Activated T-cell treated with anti-CD3 and anti-CD28 coated beads for 4 hours (primary cell): ENCODE data around the gene GTPBP10.
"Not testable (repeated sequence)": the region's sequence is repeated elsewhere in the genome, so short reads cannot be mapped to it uniquely, and the experiment has no call there.

Experiments
- DNase-seq: peaks from one replicate; pipeline ENCODE4 v3.0.0-alpha.2; 2020

GTPBP10 gene, protein sequence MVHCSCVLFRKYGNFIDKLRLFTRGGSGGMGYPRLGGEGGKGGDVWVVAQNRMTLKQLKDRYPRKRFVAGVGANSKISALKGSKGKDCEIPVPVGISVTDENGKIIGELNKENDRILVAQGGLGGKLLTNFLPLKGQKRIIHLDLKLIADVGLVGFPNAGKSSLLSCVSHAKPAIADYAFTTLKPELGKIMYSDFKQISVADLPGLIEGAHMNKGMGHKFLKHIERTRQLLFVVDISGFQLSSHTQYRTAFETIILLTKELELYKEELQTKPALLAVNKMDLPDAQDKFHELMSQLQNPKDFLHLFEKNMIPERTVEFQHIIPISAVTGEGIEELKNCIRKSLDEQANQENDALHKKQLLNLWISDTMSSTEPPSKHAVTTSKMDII

DNA sequence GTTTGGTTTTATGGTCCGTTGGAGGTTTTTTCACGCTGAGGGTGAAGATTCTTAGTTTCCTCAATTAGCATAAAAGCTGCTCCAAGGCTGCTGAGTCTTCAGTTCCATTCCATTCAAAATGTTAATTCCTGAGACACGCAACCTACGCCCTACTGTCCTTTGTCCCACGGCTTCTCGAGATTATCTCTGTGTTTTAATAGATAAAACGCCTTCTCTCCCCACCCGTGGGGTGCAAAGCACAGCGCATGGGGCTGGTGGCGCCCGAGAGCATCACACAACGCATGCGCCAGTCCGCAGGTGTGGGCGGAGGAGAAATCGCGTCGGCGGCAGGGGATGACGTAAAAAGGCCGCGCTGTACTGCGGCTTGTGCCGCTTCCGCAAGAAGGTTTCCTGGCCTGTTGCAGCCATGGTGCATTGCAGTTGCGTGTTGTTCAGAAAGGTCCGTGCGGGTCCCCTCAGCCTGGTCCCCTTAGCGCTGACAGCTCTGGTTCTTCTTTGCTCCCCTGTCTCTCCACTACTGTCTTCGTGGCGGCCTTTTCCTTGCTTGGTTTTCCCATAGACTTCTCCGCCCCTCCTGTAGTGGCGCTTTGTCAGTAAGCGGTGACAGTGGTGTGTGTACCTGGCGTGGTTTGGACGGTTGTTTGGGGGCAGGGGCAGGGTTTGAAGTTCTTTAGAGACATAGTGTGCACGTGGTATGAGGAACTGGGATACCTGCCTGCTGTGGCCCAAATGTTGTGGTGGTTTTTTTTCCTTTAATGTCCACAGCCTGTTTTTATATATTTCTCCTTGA lies at the start of gene GTPBP10:
TSS of gene GTPBP10 (plus strand) at position 381 of the 790 bp plus-strand sequence. CDS start at position 407, 26 bp downstream.
- peak; percentile 96 for DNase-seq

DNA sequence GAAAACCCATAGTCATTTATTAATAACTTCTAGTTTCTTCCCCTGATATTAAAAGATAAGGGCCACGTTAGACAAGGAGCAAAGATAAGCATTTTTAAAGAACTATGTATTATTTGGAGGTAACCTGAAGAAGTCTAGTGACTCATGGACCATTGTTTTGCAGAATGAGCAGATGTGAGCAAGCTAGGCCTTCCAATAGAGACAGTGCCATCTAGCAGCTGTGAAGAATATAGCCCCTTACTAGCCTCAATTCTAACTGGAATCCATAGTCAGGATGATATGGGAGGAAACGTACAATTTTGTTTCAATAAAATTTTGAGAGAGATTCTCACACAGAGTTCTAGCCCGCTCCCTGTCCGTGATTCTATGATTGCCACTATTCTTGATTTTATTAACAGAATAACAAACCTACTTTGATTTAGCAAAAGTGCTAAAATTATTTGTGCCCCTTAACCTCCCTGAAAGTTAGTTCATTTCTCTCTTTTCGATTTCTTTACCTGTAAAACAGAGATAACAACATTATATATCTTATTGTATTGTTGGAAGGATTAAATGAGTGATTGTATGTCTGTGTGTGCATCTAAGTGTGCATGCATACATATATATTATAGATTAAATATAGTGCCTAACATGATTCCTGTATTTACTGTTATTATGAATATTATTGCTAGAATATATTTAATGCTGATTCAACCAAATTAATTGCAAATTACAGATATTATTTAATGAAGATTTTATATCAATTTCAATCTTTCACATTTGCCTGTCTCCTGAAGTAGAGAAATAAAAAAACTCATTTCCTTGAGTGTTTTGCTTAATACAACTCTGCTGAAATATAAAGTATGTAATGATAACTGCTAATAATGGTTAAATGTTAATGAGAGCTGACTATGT lies 48.1 kb upstream of the GTPBP10 start:
- DNase-seq, result no peak

DNA sequence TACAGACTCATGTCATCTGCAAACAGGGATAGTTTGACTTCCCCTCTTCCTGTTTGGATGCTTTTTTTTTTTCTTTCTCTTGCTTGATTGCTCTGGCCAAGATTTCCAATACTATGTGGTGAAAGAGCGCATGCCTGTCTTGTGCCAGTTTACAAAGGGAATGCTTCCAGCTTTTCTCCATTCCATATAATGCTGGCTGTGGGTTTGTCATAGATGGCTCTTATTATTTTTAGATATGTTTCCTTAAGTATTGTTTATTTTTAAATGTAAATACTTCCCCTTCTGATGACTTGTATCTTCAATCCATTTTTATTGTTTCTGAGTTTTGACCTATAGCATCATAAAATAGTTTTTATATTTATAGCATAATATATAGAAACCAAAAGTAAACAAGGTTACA lies 43.3 kb upstream of the GTPBP10 start:
- DNase-seq, result no peak

GRCh38 chr7:90309872-90310271 lies 36.6 kb upstream of the GTPBP10 start:
- no peak for DNase-seq

DNA sequence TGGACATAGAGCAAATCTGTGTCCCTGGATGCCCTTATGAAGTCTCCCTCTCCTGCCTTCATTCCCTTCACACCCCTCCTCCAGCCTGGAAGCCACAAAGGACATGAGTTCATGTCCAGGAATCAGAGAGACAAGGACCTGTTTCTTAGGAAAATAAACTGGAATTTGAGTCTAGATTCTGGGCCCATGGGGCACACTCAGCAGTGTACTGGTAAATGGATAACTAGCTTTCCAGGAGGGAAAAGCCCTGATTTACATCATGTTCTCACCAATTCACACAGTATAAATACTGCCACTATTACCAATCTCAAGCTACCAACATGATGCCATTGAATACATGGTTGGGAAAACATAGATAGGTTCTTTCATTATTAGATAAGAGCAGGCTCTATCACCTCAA lies 35.3 kb upstream of the GTPBP10 start:
- DNase-seq, result no peak

GRCh38 chr7:90312745-90313144 lies 33.8 kb upstream of the GTPBP10 start:
- no peak for DNase-seq

DNA sequence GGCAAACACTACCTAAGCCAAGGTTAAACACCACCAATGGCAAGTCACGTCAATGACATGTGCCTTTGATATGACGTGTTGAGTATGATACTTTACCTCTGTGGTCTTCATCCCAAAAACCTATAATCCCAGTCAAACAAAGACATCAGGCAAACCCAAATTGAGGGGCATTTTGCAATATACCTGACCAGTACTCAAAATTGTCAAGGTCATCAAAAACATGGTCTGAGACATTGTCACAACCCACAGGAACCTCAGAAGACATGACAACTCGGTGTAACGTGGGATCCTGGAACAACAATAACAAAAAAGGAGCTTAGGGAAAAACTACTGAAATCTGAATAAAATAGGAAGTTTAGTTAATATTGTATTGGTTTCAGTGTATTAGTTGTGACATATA lies 32.6 kb upstream of the GTPBP10 start:
- no peak for DNase-seq

DNA sequence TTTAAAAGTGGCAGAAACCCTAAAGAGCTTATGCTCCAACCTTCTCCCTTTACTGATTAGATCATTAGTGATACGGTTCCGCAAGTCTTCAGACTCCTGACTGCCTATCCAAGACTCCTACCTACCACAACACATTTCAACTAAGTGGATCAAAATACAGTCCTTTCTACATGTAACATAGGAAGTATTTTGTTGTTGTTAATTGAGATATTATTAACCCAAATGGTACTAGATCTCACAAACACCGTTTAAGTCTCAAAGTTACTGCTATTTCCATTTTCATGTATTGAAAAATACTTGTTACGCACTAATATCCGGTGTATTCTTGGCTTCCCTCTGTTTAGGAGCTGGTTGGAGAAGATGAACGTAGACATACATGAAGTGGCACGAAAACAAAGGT lies 26.5 kb upstream of the GTPBP10 start:
- DNase-seq, result no peak

- no peak for DNase-seq
Observed at GRCh38 chr7:90320418-90320800, 26.1 kb upstream of the GTPBP10 start.

DNA sequence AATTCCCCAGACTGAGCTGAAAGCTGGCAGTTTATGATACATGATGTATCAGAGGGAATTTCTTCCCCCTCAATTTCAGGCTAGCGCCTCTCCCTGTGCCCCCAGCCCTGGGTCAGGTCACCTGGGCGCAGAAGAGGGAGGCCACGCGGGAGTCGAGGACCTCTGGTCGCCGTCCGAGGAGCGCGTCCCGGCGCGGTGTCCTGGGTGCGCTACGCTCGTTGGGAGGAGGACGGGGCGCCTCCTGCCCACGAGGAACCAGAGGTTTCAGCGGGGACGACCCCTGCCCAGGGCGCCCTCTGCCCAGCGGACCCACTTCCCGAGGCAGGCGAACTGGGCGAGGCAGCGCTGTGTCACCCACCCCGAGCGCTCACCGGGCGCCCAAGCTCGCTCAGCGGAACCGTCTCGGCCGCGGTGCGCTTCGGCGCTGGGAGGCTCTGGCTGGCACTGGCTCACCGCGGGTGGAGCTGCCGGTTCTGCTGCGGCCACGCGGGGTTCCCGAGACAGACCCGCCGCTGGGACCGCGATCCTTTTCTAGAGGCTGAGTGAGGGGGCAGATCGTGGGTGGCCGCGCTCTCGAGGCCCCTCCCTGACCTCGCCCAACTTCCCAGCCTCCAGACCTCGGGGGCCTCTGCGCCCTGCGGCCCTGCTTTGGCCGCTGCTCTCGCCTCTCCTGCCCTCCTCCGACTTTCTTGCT lies 25.6 kb upstream of the GTPBP10 start, which contains the start of gene FAM237B:
TSS of gene FAM237B (minus strand) at position 504 of the 694 bp plus-strand sequence. CDS start 1,556 bp downstream, outside the sequence.
- no peak for DNase-seq

DNA sequence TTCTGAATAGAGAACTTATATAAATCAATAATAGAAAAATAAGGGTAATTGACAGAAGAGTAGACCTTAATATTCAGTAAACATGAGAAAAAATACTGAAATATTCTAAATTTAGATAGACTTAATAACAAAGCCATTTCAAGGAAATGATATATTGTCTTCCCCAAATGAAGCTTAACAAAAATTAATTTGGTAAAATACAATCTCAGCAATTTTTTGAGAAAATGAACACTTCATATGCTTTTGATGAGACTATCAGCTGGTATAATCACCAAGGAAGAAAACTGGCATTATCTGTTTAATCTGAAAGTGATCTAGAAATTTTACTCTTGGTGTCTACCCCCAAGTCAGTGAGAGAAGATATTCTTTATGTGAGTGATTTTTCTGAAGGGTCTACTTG lies 23.7 kb upstream of the GTPBP10 start:
- DNase-seq, result no peak

DNA sequence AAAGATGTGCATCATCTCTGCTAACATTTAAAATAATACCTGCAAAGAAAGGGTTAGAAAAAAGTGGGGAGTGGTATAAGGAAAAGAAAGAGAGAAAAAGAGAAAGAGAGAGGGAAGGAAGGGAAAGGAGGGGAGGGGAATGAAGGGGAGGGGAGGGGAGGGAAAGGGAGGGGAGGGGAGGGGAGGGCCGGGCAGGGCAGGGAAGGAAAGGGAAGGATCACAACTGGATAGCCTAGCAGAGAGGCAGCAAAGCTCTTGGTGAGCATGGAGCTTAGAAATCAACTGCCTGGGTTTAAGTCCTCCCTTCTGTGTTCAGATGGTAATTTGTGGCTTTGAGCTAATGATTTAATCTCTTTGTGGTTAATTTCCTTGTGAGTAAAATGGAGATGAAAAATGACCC lies 20.0 kb upstream of the GTPBP10 start:
- DNase-seq, result no peak

DNA sequence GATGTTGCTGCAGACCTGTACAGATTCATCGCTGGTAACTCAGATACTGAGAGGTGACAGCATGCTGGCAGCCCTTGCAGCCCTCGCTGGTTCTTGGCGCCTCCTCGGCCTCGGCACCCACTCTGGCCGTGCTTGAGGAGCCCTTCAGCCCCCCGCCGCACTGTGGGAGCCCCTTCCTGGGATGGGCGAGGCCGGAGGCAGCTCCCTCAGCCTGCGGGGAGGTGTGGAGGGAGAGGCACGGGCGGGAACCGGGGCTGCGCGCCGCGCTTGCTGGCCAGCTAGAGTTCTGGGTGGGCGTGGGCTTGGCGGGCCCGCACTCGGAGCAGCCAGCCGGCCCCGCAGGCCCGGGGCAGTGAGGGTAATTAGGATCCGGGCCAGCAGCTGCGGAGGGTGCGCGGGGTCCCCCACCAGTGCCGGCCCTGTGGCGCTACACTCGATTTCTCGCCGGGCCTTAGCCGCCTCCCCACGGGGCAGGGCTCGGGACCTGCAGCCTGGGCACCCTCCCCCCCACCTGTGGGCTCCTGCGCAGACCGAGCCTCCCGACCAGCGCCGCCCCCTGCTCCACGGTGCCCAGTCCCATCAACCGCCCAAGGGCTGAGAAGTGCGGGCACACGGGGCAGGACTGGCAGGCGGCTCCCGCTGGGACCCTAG lies 12.2 kb upstream of the GTPBP10 start:
- DNase-seq, result no peak

GRCh38 chr7:90334926-90335325 lies 11.6 kb upstream of the GTPBP10 start:
- DNase-seq, result not testable (repeated sequence)

- DNase-seq, result no peak
Observed at GRCh38 chr7:90337106-90337505, 9.4 kb upstream of the GTPBP10 start.

GRCh38 chr7:90345016-90345415 lies 1.5 kb upstream of the GTPBP10 start:
- no peak for DNase-seq

DNA sequence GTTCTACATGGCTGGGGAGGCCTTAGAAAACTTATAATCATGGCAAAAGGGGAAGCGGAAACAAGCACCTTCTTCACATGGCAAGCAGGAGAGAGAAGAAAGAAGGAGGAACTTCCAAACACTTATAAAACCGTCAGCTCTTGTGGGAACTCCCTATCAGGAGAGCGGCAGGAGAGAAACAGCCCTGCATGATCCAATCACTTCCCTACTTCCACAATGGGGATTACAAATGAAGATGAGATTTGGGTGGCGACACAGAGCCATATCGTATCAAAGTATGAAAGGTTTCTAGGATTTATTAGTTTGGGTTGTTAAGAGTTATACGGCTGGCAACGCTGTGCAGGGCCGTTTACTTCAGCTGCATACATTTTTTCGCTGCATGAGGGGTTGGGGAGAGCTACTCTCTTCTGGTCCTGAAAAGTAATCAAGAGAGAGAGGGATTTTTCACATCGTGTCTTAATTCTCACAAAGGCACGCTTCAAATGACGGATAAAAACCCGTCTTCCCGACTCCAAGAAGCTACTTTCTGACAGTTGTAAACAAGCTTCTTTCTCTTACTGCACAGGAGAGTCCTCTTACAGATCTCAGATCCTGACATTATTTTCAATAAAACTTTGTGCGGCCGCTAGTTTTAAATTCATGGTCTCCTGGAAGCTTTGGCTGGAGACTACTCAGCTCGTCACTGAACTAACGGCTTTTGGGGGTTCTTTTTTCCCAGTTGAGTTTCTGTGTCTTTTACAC lies 751 bp upstream of the GTPBP10 start:
- no peak for DNase-seq

GRCh38 chr7:90347759-90348158 lies 1.2 kb downstream of the GTPBP10 start:
- no peak for DNase-seq

DNA sequence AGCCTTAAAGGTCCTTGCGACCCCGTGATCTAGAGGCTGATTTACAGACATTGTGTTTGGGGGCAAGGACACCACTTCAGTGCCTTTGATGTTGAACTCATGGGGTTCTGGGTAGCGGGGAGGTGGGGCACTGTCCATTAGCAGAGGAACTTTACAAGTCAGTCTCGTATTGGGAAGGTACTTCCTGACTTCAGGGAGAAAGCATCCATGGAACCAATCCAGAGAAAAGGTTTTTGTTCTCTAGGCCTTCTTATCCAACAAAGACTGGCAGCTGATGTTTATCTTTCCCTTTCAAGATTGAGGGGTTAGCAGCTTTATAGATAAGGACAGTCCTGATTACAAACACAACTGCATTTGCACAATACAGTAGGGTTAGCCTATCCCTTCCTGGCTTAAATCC lies 2.8 kb downstream of the GTPBP10 start:
- no peak for DNase-seq

- not testable (repeated sequence) for DNase-seq
Observed at GRCh38 chr7:90350032-90350431, 3.5 kb downstream of the GTPBP10 start.

DNA sequence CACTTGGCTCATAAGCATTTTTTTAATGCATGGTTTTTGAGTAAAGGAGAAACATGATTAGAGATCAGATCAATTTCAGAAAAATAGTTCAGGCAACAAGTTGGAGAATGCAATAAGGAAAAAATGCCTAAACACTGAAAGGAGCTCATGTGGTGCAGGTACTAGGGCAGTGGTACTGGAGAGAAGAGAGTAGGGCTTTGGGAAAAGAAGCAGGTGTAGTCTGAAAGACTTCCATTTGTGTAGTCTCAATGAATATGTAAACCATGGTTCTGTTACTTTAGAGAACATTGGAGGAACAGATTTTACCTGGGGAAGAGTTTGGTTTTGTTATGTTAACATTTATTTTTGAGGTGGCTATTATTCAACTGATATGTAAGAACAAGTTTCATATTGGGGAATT lies 5.5 kb downstream of the GTPBP10 start:
- DNase-seq, result no peak
